WI38 (cell line): Measurements from ENCODE around the gene EGFL6.
"Not testable (repeated sequence)": the region's sequence is repeated elsewhere in the genome, so short reads cannot be mapped to it uniquely, and the experiment has no call there.

Experiments
- H3K4me3 ChIP-seq: 2 replicates; pipeline ENCODE4 v1.5.1; 2011; ENCODE audit warnings: low read depth, mild to moderate bottlenecking, control low read depth, low read length
- CTCF ChIP-seq: IDR thresholded peaks from 2 replicates; pipeline ENCODE4 v1.5.1; 2012; ENCODE audit warnings: low read depth, mild to moderate bottlenecking, control low read depth, low read length

The EGFL6 gene

GRCh38 chrX:13614154-13614553 is 44.8 kb downstream of the EGFL6 start:
- no peak overlapping the region for H3K4me3 ChIP-seq
- no peak for TF ChIP-seq CTCF

GRCh38 chrX:13620207-13620606 is 50.8 kb downstream of the EGFL6 start:
- no peak overlapping the region for H3K4me3 ChIP-seq
- no peak for TF ChIP-seq CTCF

- no peak overlapping the region for H3K4me3 ChIP-seq
- TF ChIP-seq CTCF = no peak
Observed at GRCh38 chrX:13622401-13622964, 53.1 kb downstream of the EGFL6 start.

GRCh38 chrX:13627306-13627705 is 57.9 kb downstream of the EGFL6 start:
- TF ChIP-seq CTCF = no peak
- H3K4me3 ChIP-seq = no peak overlapping the region

- not testable (repeated sequence) for H3K4me3 ChIP-seq
Observed at GRCh38 chrX:13637224-13637623, 67.8 kb downstream of the EGFL6 start.

GRCh38 chrX:13638021-13638420 is 68.6 kb downstream of the EGFL6 start:
- H3K4me3 ChIP-seq = no peak overlapping the region
- TF ChIP-seq CTCF = no peak

GRCh38 chrX:13638826-13639225 is 69.4 kb downstream of the EGFL6 start:
- no peak overlapping the region for H3K4me3 ChIP-seq
- no peak for TF ChIP-seq CTCF

GRCh38 chrX:13641684-13642083 is 72.3 kb downstream of the EGFL6 start:
- H3K4me3 ChIP-seq = not testable (repeated sequence)
